Raji (cell line): ENCODE results near the gene MYO7B.

Source experiments
- POLR2A ChIP-seq: IDR thresholded peaks from 2 replicates; pipeline ENCODE4 v1.6.1; 2011; ENCODE audit warnings: low read depth, low read length, control low read depth; ENCODE audit not compliant: insufficient read depth

The MYO7B gene

DNA sequence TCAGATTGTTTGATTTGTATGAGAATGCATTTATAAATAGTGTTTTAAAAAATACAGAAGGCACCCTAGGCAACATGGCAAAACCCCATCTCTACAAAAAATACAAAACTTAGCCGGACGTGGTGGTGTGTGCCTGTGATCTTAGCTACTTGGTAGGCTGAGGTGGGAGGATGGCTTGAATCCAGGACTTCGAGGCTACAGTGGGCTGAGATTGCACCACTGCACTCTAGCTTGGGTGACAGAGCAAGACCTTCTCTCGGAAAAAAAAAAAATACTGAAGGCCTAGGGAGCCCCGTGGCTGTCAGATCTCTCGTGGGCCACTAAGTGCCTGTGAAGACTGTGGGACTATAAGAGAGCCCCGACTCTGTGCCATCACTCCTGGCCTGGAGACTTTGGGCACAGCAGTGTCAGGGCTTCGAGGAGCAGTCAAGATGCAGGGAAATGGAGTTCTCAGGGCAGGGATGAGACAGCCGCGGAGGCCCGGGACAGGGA is 40.5 kb downstream of the MYO7B start:
- no peak for TF ChIP-seq POLR2A

DNA sequence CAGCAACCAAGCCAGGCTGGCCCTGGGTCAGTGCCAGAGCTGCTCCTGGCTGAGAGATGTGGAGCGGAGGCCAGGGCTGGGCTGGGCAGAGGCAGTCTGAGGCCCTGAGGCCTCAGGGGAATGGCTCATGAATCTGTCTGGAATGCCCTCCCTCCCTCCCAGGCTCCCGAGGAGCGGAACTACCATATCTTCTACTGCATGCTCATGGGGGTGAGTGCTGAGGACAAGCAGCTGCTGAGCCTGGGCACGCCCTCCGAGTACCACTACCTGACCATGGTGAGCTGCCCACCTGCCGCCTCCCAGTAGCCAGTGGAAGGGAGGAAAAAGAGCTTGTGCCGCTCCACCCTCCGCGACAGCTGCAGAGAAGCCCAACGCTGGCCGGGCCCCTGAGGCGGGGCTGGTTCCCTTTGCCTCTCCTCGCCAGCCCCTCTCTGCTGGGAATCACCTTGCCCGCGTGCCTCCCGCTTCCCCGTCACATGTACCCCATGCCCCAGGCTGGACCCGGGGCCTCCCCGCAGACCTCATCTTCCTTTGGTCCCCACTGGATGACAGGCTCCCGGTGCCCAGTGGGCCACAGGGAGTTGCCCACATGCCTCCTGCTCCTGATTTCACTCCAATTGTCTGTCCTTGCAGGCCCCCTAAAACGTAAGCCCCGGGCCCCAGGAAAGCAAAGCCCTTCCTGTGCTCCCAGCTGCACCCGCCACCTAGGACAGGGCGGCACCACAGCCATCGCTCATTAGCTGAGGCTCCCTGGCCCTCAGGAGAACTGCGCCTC is 41.1 kb downstream of the MYO7B start:
- TF ChIP-seq POLR2A = no peak

DNA sequence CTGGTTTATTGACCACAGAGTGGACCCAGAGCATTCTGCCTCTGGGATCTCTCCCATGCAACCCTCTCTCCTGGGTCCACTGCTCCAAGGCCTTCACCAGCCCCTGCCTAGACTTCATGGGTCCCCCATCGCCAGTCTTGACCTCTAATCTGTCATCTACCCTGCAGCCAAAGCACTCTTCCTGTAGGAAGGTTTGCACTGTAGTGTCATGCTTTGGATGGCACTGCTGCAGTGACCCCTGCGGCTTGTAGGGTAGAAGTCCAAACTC is 41.7 kb downstream of the MYO7B start:
- TF ChIP-seq POLR2A = no peak

DNA sequence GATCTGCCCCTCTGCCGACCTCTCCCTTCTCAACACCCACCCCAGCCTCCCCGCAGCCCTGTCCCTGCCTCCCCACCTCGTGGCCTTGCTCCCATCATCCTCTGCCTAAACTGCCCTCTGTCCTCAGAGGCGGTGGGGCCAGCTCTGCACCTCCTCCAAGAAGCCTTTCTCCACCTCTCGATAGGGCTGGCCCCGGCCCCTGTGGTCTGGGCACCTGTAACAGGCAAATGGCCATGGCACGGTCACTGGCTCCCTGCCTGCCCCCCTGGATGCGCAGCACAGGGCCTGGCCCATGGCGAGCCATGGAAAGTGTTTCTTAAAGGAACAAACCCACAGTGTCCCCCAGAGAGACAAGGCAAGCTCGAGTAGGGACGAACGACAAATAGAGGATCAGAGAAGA is 42.0 kb downstream of the MYO7B start:
- TF ChIP-seq POLR2A = no peak

DNA sequence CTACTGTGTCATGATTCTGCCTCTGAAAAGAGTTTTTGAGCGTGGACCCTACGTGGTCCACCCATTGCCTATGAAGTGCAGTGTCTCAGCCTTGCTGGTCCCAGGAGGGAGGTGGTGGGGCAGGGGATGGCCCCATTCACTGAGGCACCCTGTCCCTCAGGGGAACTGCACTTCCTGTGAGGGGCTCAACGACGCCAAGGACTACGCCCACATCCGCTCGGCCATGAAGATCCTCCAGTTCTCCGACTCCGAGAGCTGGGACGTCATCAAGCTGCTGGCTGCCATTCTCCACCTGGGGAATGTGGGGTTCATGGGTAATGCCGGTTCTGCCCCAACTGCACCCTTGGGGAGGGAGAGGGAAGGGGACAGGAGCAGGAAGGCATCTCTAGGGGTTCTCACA is 42.5 kb downstream of the MYO7B start:
- no peak for TF ChIP-seq POLR2A

DNA sequence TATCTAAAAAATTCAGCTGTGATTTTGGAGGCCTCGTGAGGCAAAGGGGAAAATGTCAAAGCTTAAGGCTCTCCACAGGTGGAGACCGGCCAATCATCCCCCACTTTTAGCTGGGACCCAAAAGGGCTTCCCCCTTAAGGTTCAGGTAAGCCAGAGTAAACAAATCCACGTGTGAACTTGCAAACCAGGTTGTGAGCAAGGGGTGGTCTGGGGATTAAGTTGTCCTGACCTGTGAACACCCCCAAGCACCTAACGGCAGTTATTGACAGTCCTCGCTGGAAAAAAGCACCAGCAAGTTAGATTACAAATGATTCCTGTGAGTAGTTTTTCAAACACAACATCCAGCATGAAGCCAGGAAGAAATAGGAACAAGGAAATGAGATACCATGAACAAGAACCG is 42.9 kb downstream of the MYO7B start:
- no peak for TF ChIP-seq POLR2A

DNA sequence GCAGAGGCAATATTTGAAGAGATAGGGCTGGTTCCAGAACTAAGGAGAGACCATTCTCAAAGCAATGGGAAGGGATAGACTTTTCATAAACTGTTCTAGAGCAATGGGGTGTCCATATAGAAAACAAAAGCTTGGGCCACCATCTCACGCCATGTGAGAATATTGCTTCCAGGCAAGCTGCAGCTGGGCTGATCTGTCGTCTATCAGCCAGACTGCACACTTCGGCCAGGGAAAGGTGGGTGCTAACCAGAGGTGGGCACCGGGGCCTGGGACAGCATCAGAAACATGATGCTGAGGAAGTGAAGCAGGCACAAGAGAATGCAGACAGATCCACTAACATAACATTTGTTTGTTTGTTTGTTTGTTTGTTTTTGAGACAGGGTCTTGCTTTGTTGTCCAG is 43.7 kb downstream of the MYO7B start:
- no peak for TF ChIP-seq POLR2A

DNA sequence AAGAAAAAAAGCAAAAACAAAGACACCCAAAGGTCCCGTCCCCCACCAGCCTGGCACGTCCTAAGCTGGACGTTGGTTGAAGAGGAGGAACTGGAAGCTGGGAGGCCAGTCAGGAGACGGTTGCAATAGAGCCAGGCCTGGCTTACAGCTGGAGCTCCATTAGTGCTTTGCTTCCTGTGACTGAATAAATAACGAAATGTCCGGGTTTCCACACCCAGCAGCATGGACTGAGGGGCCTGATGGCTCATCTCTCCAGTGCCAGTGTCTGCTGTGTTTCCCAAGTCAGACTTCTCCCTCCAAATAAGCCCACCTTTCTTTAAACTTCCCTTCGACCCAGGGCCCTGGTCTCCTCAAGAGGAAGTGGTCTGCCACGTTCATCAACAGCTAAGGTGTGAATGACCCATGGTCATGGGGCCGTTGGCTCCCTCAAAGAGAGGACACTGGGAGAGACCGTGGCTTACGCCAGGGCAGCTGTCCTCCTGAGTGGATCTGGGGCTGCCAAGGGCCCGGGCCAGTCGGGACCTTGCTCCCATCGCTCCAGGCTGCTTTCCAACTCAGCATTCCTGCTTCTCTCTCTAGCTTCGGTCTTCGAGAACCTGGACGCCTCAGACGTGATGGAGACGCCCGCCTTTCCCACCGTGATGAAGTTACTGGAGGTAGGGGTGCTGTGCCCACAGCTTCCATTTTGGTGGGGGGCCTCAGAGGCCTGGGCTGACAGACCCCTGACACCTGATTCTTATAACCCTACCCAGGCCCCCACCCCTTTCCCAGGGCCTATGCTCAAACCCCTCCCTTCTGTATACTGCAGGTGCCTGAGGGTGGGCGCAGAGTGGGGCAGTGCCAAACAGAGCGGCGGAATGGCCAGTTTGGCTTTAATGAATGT is 44.9 kb downstream of the MYO7B start:
- TF ChIP-seq POLR2A = no peak

DNA sequence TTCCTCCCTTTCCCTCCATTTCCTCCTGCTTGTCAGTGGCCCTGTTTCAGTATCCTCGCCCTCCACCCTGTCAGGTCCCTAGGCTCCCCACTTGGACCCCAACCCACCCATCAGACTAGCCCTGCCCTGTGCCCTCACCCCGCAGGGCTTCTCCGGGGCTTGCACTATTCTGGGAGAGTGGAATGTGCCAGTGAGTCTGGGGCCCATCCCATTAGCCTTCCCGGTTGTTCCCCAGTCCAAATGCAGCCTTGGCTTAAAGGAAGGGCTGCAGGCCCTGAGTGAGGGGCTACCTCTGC is 45.5 kb downstream of the MYO7B start:
- no peak for TF ChIP-seq POLR2A

DNA sequence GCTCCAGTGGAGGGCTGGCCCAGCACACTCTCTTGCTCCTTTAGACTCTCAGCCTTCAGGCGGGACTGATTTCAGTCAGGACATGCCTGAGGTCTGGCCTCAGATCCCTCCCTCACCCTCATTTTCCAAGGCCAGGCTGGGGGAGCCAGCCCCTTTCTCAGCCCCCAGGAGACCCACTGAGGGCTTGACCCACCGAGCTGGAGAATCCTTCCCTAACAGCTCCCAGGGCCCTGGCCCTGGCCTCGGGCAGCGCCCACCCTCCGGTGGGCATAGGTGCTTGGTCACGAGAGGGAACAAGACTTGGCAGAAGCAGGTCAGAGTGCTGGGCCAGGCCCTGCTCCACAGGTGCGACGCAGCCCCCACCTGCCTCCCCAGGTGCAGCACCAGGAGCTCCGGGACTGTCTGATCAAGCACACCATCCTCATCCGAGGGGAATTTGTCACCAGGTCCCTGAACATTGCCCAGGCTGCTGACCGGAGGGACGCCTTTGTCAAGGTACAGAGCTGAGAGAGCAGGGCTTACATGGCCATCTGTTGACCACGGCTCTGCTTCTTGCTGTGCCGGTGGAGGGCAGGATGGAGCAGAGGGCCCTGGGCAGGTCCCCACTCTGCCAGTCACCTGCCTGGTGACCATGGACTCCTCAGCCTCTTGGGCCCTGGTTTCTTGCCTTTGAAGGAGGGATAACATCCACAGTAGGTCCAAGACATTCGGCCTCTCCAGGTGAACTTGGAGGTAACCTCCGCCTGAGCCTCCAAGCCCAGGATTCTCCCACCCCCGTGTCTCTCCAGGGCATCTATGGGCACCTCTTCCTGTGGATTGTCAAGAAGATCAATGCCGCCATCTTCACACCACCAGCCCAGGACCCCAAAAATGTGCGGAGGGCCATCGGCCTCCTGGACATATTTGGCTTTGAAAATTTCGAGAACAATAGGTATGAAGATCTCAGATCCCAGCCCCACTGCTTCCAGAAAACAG is 46.3 kb downstream of the MYO7B start:
- TF ChIP-seq POLR2A = no peak

DNA sequence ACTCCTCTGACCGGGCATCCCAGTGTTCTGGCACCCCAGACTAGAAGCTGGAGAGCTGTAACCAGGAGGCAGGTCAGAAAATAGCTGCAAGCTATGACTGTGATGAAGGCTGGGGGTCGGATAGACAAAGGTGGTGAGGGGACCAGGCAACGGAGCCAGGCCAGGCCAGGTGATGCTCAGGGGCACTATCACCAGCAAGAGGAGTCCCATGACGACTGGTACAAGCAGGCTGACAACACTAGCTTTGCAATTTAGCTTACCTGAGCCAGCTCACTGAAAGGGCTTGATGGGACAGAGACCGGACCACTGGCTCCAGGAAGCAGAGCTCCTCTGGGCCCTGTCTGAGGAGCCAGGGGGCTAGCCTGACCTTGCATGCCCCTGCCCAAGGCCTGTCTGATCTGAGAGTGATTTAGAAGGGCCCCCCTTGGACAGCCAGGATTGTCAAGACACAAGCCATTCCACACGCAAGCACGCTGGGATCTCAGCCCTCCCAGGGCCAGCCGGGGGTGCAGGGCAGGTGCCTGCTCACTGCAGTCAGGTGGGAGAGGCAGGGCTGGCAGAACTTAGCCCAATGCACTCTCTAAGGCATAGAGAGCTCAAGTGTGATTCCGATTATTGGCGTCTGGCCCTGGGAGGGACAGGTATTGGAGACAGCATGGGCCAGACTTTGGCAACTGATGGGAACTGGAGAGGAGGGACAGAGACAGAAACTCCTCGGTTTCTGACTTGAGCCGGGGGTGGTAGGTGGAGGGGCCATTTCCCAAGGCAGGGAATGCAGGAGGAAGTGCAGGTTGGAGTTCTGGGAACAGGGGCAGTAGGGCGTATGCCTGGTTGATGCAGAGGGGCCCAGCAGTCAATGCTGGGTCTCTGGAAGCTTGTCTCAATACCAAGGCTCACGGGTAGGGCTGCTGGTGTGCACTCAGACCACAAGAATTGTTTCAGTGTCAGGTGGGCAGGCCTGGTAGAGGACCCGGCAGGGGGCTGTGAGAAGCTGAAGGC is 47.7 kb downstream of the MYO7B start:
- TF ChIP-seq POLR2A = no peak

DNA sequence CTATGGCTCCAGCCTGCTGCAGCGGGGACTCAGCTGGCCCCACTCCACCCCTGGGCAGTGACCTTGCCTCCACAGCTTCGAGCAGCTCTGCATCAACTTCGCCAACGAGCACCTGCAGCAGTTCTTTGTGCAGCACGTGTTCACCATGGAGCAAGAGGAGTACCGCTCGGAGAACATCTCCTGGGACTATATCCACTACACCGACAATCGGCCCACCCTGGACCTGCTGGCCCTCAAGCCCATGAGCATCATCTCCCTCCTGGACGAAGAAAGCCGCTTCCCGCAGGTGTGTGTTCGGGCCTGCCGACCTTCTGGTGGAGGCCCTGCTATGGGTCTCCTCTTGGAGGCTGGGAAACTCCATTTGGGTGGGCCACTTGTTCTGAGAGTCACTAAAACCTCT is 48.6 kb downstream of the MYO7B start:
- TF ChIP-seq POLR2A = no peak

DNA sequence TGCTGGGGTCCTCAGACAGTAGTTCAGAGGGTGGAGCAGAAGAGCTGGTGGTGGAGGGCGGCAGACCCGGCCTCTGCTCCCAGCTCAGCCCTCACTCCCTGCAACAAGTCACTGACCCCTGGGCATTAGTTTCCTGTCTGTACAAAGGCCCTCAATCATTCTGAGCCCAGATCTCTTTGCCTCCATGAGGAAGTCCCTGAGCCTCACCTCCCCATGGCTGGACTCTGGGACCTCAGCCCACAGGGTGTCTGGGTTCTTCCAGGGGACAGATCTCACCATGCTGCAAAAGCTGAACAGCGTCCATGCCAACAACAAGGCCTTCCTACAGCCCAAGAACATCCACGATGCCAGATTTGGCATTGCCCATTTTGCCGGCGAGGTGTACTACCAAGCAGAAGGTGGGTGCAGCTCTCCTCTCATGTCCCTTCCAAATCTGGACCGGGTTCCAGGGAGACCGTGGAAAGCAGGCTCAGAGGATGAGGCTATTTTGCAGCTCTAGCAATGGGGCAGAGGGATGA is 49.1 kb downstream of the MYO7B start:
- no peak for TF ChIP-seq POLR2A

DNA sequence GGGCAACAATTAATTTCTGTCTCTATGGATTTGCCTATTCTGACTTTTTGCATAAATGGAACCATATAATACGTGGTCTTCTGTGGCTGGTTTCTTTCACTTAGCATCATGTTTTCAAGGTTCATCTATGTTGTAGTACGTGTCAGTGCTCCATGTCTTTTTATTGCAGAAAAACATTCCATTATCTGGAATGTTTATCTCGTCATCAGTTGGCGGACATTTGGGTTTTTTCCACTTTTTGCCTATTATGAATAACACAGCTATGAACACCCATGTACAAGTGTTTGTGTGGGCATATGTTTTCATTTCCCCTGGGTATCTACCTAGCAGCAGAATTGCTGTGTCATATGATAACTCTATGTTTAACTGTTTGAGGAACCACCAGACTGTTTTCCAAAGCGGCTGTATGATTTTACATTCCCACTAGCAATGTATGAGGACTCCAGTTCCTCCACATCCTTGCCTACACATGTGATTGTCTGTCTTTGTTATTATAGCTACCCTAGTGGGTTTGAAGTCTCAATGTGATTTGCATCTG is 49.9 kb downstream of the MYO7B start:
- no peak for TF ChIP-seq POLR2A
